ENCODE results near the gene BOD1.

GRCh38 chr5:173663352-173664153 lies 47.1 kb upstream of the BOD1 start:
- TF ChIP-seq POLR2A (IDR thresholded peaks at IDR 0.05; ENCODE audit: low read depth, low read length) (no peak), EZH2 (IDR thresholded peaks at IDR 0.05; ENCODE audit: borderline replicate concordance, low read depth, low read length, severe bottlenecking) (no peak), CTCF (IDR thresholded peaks at IDR 0.05; ENCODE audit: extremely low read depth in 1 of 2, insufficient read depth in 1 of 2, low read depth in 1 of 2, low read length in 2 of 2) (no peak)

Measured in endothelial cell of umbilical vein (primary cell).